Ovary (tissue), 9 donors: Measurements from ENCODE around the gene KAT6B. TPM values are rescaled to one million over a fixed set of nuclear protein-coding genes. Genes with fewer than 3 reads are reported as not detected.

ENCODE experiments used
- DNase-seq, 5 donors: peaks; one replicate each; pipeline ENCODE4 v3.0.0-alpha.2; 2019 to 2020
- H3K27ac ChIP-seq, 2 donors: fragments of 200-600 bp; one replicate each; pipeline versions ENCODE4 v1.5.1 to v1.8.0; 2019 to 2022
- H3K27me3 ChIP-seq: fragments of 200-600 bp; one replicate; pipeline ENCODE4 v1.8.0; 2022
- H3K36me3 ChIP-seq: fragments of 200-600 bp; sonication (generic); one replicate; pipeline ENCODE4 v1.5.1; 2019
- H3K4me1 ChIP-seq: one replicate; pipeline ENCODE4 v1.8.1; 2013; ENCODE audit warnings: mild to moderate bottlenecking, moderate library complexity; ENCODE audit not compliant: insufficient read depth
- H3K4me3 ChIP-seq: fragments of 200-600 bp; sonication (generic); one replicate; pipeline ENCODE4 v1.5.1; 2017
- H3K9me3 ChIP-seq, 2 donors: fragments of 200-600 bp in 1 of 2; sonication (generic) in 1 of 2; one replicate each; pipeline versions ENCODE4 v1.5.1 to v1.8.1; 2013 to 2019; ENCODE audit warnings: mild to moderate bottlenecking in 1 of 2, moderate library complexity in 1 of 2
- CTCF ChIP-seq, 3 donors: fragments of 450-650 bp in 2 of 3; fragments of 200-600 bp in 1 of 3; IDR thresholded peaks; one replicate each; pipeline versions ENCODE4 v1.5.1 to v1.8.0; 2016 to 2022; ENCODE audit warnings: antibody characterized with exemption in 3 of 3, mild to moderate bottlenecking in 1 of 3
- EP300 ChIP-seq: sonication (generic); formaldehyde crosslinking; IDR thresholded peaks from one replicate; pipeline ENCODE4 v1.6.1; 2017; ENCODE audit warnings: antibody characterized with exemption
- POLR2A ChIP-seq: fragments of 450-650 bp; IDR thresholded peaks from one replicate; pipeline ENCODE4 v1.6.1; 2017; ENCODE audit warnings: antibody characterized with exemption, mild to moderate bottlenecking, moderate library complexity
- WGBS, 3 donors: extraction: QIAGEN DNeasy Blood & Tissue Kit in 1 of 3; methylation state at CpG; one replicate each; pipeline versions ENCODE4 v1.1.5 to v1.1.7; 2013 to 2017; 5-methylcytosine and 5-hydroxymethylcytosine counted together
- intact Hi-C, 4 donors: fragments of 100-400 bp; cut with DNase I; formaldehyde crosslinking; loops; one replicate each; pipeline versions ENCODE4 v1.11.0 to v1.15.1; 2022 to 2023
- polyA plus RNA-seq, 2 donors: library from polyadenylated mRNA; stranded (reverse); fragments of 200-250 nt in 1 of 2; fragments of 350-450 nt in 1 of 2; fragmentation: Illumina TruSeq in 1 of 2; extraction: RNeasy Lipid Tissue Mini Kit (QIAGEN cat#74804) in 1 of 2; gene quantifications; one replicate each; pipeline ENCODE4 v1.2.3, GENCODE V29; 2013 to 2014
- total RNA-seq, 7 donors: library from RNA; depleted of rRNA in 2 of 7; stranded (reverse); fragments of >200 nt in 2 of 7; fragmentation: NEBNext Ultra II Directional in 3 of 7; extraction: Animal tissue kit (Norgen Biotek cat#: 25700) in 3 of 7; gene quantifications; one replicate each; pipeline versions ENCODE4 v1.1.0 to v1.2.4, GENCODE V29; 2016 to 2023
- donor health status: DM: no; HTN: no; CAD: no; lungs with moderate emphysema.
- donor health status: DM: no; HTN: no; CAD: no.
- donor health status: Bipolar disorder and iron deficiency.
- donor health status: DM: yes; HTN: yes; CAD: no.
- donor health status: DM: no; HTN: no; CAD: no.
- donor health status: DM: yes; HTN: yes; CAD: no.

The KAT6B gene
- total and polyA plus RNA-seq, 9 donors: 14.9 to 61.6 (median 49.2) TPM

GRCh38 chr10:74934100-74934812 lies 107.9 kb downstream of the KAT6B start:
- intact Hi-C loops: no loop called here
- Histone ChIP-seq H3K4me1 (peaks cover 13% of the 10 kb centered on the region), H3K27me3 (no peaks in the 10 kb centered on the region), H3K36me3 (no peaks in the 10 kb centered on the region), H3K27ac (no peak overlapping the region), H3K9me3 (no peaks in the 10 kb centered on the region), H3K4me3 (no peak overlapping the region)
- WGBS, 3 donors: 89 to 93% (median 91%) methylated on average over 12 of the region's 12 CpGs
- no peak for TF ChIP-seq CTCF (IDR thresholded peaks at IDR 0.05)
- TF ChIP-seq POLR2A: no peak
- TF ChIP-seq EP300: no peak
- DNase-seq: no peak

GRCh38 chr10:74936577-74937265 lies 110.3 kb downstream of the KAT6B start:
- TF ChIP-seq CTCF (IDR thresholded peaks at IDR 0.05) (no peak), EP300 (no peak)
- 24 to 26% (median 24%) methylated on average over 6 of the region's 6 CpGs for WGBS, 3 donors
- DNase-seq: no peak
- peaks cover 13% of the 10 kb centered on the region for H3K4me1 ChIP-seq
- no peak overlapping the region for H3K27ac ChIP-seq
- H3K36me3 ChIP-seq: no peaks in the 10 kb centered on the region
- no peaks in the 10 kb centered on the region for H3K27me3 ChIP-seq
- H3K4me3 ChIP-seq: no peak overlapping the region
- intact Hi-C loops: no loop called here
- no peaks in the 10 kb centered on the region for H3K9me3 ChIP-seq

GRCh38 chr10:74937266-74937856 lies 111.0 kb downstream of the KAT6B start:
- H3K27ac ChIP-seq: no peak overlapping the region
- no peak overlapping the region for H3K4me3 ChIP-seq
- no peaks in the 10 kb centered on the region for H3K27me3 ChIP-seq
- peaks cover 13% of the 10 kb centered on the region for H3K4me1 ChIP-seq
- no peaks in the 10 kb centered on the region for H3K9me3 ChIP-seq
- no peaks in the 10 kb centered on the region for H3K36me3 ChIP-seq
- intact Hi-C loops: no loop called here
- no peak for DNase-seq
- no peak for TF ChIP-seq EP300
- no peak for TF ChIP-seq CTCF (IDR thresholded peaks at IDR 0.05)
- TF ChIP-seq POLR2A: no peak
- 59 to 67% (median 61%) methylated on average over 1 of the region's 1 CpG for WGBS, 3 donors

GRCh38 chr10:74944205-74944604 lies 117.8 kb downstream of the KAT6B start:
- Histone ChIP-seq H3K9me3 (no peaks in the 10 kb centered on the region), H3K27me3 (no peaks in the 10 kb centered on the region), H3K4me3 (no peak overlapping the region), H3K27ac (no peak overlapping the region), H3K4me1 (peaks cover 6% of the 10 kb centered on the region), H3K36me3 (no peaks in the 10 kb centered on the region)
- 95 to 97% (median 95%) methylated on average over 7 of the region's 7 CpGs for WGBS, 3 donors
- no peak for TF ChIP-seq CTCF (IDR thresholded peaks at IDR 0.05)
- TF ChIP-seq POLR2A: no peak
- TF ChIP-seq EP300: no peak
- intact Hi-C loops: no loop called here
- no peak for DNase-seq
